IMR-90 (cell line): Measurements from ENCODE around the gene RNF223. TPM values are rescaled to one million over a fixed set of nuclear protein-coding genes. Genes with fewer than 3 reads are reported as not detected.

Experiments used
- ATAC-seq: fragments of 200-7000 bp; cut with Tn5 transposase; 2 replicates; pipeline ENCODE4 v1.9.1; 2020; ENCODE audit warnings: low read depth, mild to moderate bottlenecking, moderate library complexity
- BruUV-seq: library from RNA; stranded (reverse); fragments of 400-500 nt; replicated peaks from 2 replicates; lab custom pipeline; 2021; lab: Mats Ljungman, UMichigan
- CTCF ChIA-PET: fragments of 300-600 bp; formaldehyde crosslinking; extraction: SDS; loops from one replicate; lab custom pipeline; 2021; ENCODE audit warnings: antibody characterized with exemption; lab: Yijun Ruan, JAX
- POLR2A ChIA-PET: fragments of 300-600 bp; sonication (Branson Sonifier 250); formaldehyde crosslinking; loops from one replicate; lab custom pipeline; 2022; ENCODE audit warnings: antibody characterized with exemption; ENCODE audit not compliant: unreplicated experiment; lab: Charles Lee
- DNase-seq: peaks from one replicate; pipeline ENCODE4 v3.0.0; 2013
- H2AFZ ChIP-seq: replicated peaks from 2 replicates; pipeline ENCODE3; 2013; ENCODE audit warnings: low read length, mild to moderate bottlenecking; ENCODE audit not compliant: poor library complexity
- H2AK5ac ChIP-seq: 2 replicates; pipeline ENCODE4 v1.6.1; 2013; ENCODE audit warnings: low read depth, low read length, inconsistent platforms
- H2AK9ac ChIP-seq: replicated peaks from 2 replicates; pipeline ENCODE3; 2013; ENCODE audit warnings: mild to moderate bottlenecking, low read depth, low read length, moderate library complexity; ENCODE audit not compliant: poor library complexity
- H2BK120ac ChIP-seq: 2 replicates; pipeline ENCODE4 v1.6.1; 2013; ENCODE audit warnings: low read depth, low read length, inconsistent platforms
- H2BK15ac ChIP-seq: 3 replicates; pipeline ENCODE4 v1.6.1; 2013; ENCODE audit warnings: low read depth, low read length, inconsistent platforms
- H2BK20ac ChIP-seq: 2 replicates; pipeline ENCODE4 v1.6.1; 2013; ENCODE audit warnings: low read depth, mild to moderate bottlenecking, inconsistent platforms, low read length, moderate library complexity
- H2BK5ac ChIP-seq: 2 replicates; pipeline ENCODE4 v1.6.1; 2013; ENCODE audit warnings: mild to moderate bottlenecking, low read depth, low read length, inconsistent platforms; ENCODE audit not compliant: poor library complexity, severe bottlenecking
- H3K14ac ChIP-seq: replicated peaks from 2 replicates; pipeline ENCODE4 v1.6.1; 2013; ENCODE audit warnings: low read depth, low read length, inconsistent platforms
- H3K18ac ChIP-seq: 2 replicates; pipeline ENCODE4 v1.6.1; 2013; ENCODE audit warnings: low read depth, low read length, control low read depth
- H3K23ac ChIP-seq: 2 replicates; pipeline ENCODE4 v1.6.1; 2013; ENCODE audit warnings: low read depth, low read length, inconsistent platforms
- H3K27ac ChIP-seq: 2 replicates; pipeline ENCODE4 v1.5.1; 2013; ENCODE audit warnings: mild to moderate bottlenecking, control low read depth, low read length; ENCODE audit not compliant: insufficient read depth
- H3K27me3 ChIP-seq: 2 replicates; pipeline ENCODE4 v1.6.1; 2013; ENCODE audit warnings: low read length; ENCODE audit not compliant: control insufficient read depth, insufficient read depth
- H3K36me3 ChIP-seq: 2 replicates; pipeline ENCODE4 v1.6.1; 2013; ENCODE audit warnings: low read length, mixed read lengths; ENCODE audit not compliant: control insufficient read depth, insufficient read depth
- H3K4ac ChIP-seq: 2 replicates; pipeline ENCODE4 v1.6.1; 2013; ENCODE audit warnings: low read depth, low read length, inconsistent platforms
- H3K4me1 ChIP-seq: 2 replicates; pipeline ENCODE4 v1.6.1; 2013; ENCODE audit warnings: low read length, mixed read lengths; ENCODE audit not compliant: control insufficient read depth, insufficient read depth
- H3K4me2 ChIP-seq: 2 replicates; pipeline ENCODE4 v1.6.1; 2013; ENCODE audit warnings: low read depth, mild to moderate bottlenecking, control low read depth, low read length, moderate library complexity
- H3K4me3 ChIP-seq: 2 replicates; pipeline ENCODE4 v1.5.1; 2013; ENCODE audit warnings: low read depth, mild to moderate bottlenecking, control low read depth, low read length, moderate library complexity; ENCODE audit not compliant: insufficient read depth
- H3K56ac ChIP-seq: 2 replicates; pipeline ENCODE4 v1.6.1; 2013; ENCODE audit warnings: low read length, inconsistent platforms; ENCODE audit not compliant: insufficient read depth; ENCODE audit errors: extremely low read depth
- H3K79me1 ChIP-seq, 2 experiments: 2 replicates each; pipeline ENCODE4 v1.6.1; 2013; ENCODE audit warnings: low read length in 2 of 2, inconsistent platforms in 1 of 2, low read depth in 1 of 2
- H3K9ac ChIP-seq: 2 replicates; pipeline ENCODE4 v1.6.1; 2013; ENCODE audit warnings: low read depth, low read length, control low read depth
- H3K9me1 ChIP-seq: 2 replicates; pipeline ENCODE4 v1.6.1; 2013; ENCODE audit warnings: low read length, inconsistent platforms; ENCODE audit not compliant: insufficient read depth
- H3K9me3 ChIP-seq: 2 replicates; pipeline ENCODE4 v1.6.1; 2013; ENCODE audit warnings: low read length; ENCODE audit not compliant: control insufficient read depth, insufficient read depth
- H4K20me1 ChIP-seq: 2 replicates; pipeline ENCODE4 v1.6.1; 2013; ENCODE audit warnings: low read length, inconsistent platforms; ENCODE audit not compliant: insufficient read depth
- H4K5ac ChIP-seq: 2 replicates; pipeline ENCODE4 v1.6.1; 2013; ENCODE audit warnings: mild to moderate bottlenecking, low read depth, low read length, control low read depth
- H4K8ac ChIP-seq, 2 experiments: 2 replicates each; pipeline ENCODE4 v1.6.1; 2013; ENCODE audit warnings: low read depth in 2 of 2, low read length in 2 of 2, control low read depth in 1 of 2, inconsistent platforms in 1 of 2
- H4K91ac ChIP-seq: 2 replicates; pipeline ENCODE4 v1.6.1; 2013; ENCODE audit warnings: low read depth, low read length, inconsistent platforms; ENCODE audit not compliant: insufficient read depth
- BHLHE40 ChIP-seq: fragments of 150-350 bp; IDR thresholded peaks from 2 replicates; pipeline ENCODE4 v1.6.1; 2016; ENCODE audit warnings: mild to moderate bottlenecking, low read depth, low read length
- CEBPB ChIP-seq: IDR thresholded peaks from 2 replicates; pipeline ENCODE4 v1.6.1; 2012; ENCODE audit warnings: low read depth, low read length, improper control_type of control experiment
- CHD1 ChIP-seq: IDR thresholded peaks from 2 replicates; pipeline ENCODE4 v1.6.1; 2012; ENCODE audit warnings: low read depth, low read length, improper control_type of control experiment
- CTCF ChIP-seq: conservative IDR thresholded peaks from 2 replicates; pipeline ENCODE4 v1.5.1; 2012; ENCODE audit warnings: mild to moderate bottlenecking, low read depth, low read length, improper control_type of control experiment
- ELK1 ChIP-seq: fragments of 150-350 bp; IDR thresholded peaks from 2 replicates; pipeline ENCODE4 v1.6.1; 2016; ENCODE audit warnings: low read depth, mild to moderate bottlenecking, low read length, moderate library complexity, borderline replicate concordance
- FOS ChIP-seq: fragments of 150-350 bp; IDR thresholded peaks from 2 replicates; pipeline ENCODE4 v1.6.1; 2016; ENCODE audit warnings: low read depth, low read length
- MAFK ChIP-seq: IDR thresholded peaks from 2 replicates; pipeline ENCODE4 v1.6.1; 2012; ENCODE audit warnings: low read depth, low read length, improper control_type of control experiment
- MAZ ChIP-seq: IDR thresholded peaks from 2 replicates; pipeline ENCODE4 v1.6.1; 2012; ENCODE audit warnings: low read depth, mild to moderate bottlenecking, low read length, improper control_type of control experiment, moderate library complexity, borderline replicate concordance
- NFE2L2 ChIP-seq: fragments of 150-350 bp; IDR thresholded peaks from 2 replicates; pipeline ENCODE4 v1.6.1; 2016; ENCODE audit warnings: low read depth, mild to moderate bottlenecking, low read length
- POLR2A ChIP-seq: IDR thresholded peaks from 2 replicates; pipeline ENCODE4 v1.6.1; 2012; ENCODE audit warnings: mild to moderate bottlenecking, low read depth, low read length
- RAD21 ChIP-seq: IDR thresholded peaks from 2 replicates; pipeline ENCODE4 v1.6.1; 2012; ENCODE audit warnings: low read length, improper control_type of control experiment
- RFX5 ChIP-seq: IDR thresholded peaks from 2 replicates; pipeline ENCODE4 v1.8.0; 2012; ENCODE audit warnings: low read depth, mild to moderate bottlenecking, low read length, moderate library complexity
- SMC3 ChIP-seq: fragments of 150-350 bp; IDR thresholded peaks from 2 replicates; pipeline ENCODE4 v1.6.1; 2016; ENCODE audit warnings: low read depth, mild to moderate bottlenecking, antibody characterized with exemption, low read length, moderate library complexity
- USF2 ChIP-seq: fragments of 150-350 bp; IDR thresholded peaks from 2 replicates; pipeline ENCODE4 v1.6.1; 2017; ENCODE audit warnings: mild to moderate bottlenecking, antibody characterized with exemption, low read length, low read depth
- WGBS, 2 experiments: methylation state at CpG; one replicate each; pipeline versions ENCODE4 v1.1.5 to v1.1.7; 2013; ENCODE audit warnings: missing lambda C conversion rate in 2 of 2; ENCODE audit not compliant: insufficient read length in 1 of 2; ENCODE audit errors: extremely low coverage in 2 of 2; 5-methylcytosine and 5-hydroxymethylcytosine counted together
- dilution Hi-C: fragments of 300-500 bp; cut with HindIII; formaldehyde crosslinking; loops from one replicate; pipeline ENCODE4 v1.14.3; 2018; ENCODE audit warnings: low sequenced_read_pairs; ENCODE audit not compliant: unreplicated experiment
- in situ Hi-C: fragments of 300-500 bp; cut with MboI; formaldehyde crosslinking; loops from 3 replicates; pipeline ENCODE4 v1.14.3; 2019; ENCODE audit warnings: low sequenced_read_pairs, inconsistent platforms, mixed read lengths
- intact Hi-C: fragments of 100-400 bp; cut with micrococcal nuclease; formaldehyde crosslinking; loops from 2 replicates; pipeline ENCODE4 v1.10.0; 2022
- polyA plus RNA-seq, 3 experiments: library from polyadenylated mRNA; depleted of rRNA; stranded (reverse); fragments of >200 nt; gene quantifications; 2 replicates each; pipeline ENCODE4 v1.2.3, GENCODE V29; 2012; ENCODE audit warnings: low replicate concordance in 1 of 3
- total RNA-seq: library from RNA; depleted of rRNA; stranded (reverse); fragments of >200 nt; gene quantifications from 2 replicates; pipeline ENCODE4 v1.2.3, GENCODE V29; 2012

The RNF223 gene
- total and polyA plus RNA-seq, 2 of the 4 experiments (the other 2 are of a cell fraction) = not detected

GRCh38 chr1:1118011-1118875 lies 44.1 kb upstream of the RNF223 start:
- intact Hi-C loops = loop anchor here (5.0 kb wide), 1 partner anchor 86 kb away; no protein-coding TSS in a partner anchor
- Histone ChIP-seq H3K36me3 (0 out of 2 replicates have a peak, but pooled peaks cover 1% of the 10 kb centered on the region), H3K9ac (no peak overlapping the region), H4K5ac (no peak overlapping the region), H3K9me1 (peaks cover under 1% of the 10 kb centered on the region; the same call in 1 of the 2 replicates), H2BK20ac (no peak overlapping the region), H2AK5ac (0 out of 2 replicates have a peak overlapping the region, but pooled peaks have one; percentile 28), H4K91ac (no peak overlapping the region), H3K14ac (no peak overlapping the region), H4K20me1 (no peaks in the 10 kb centered on the region), H3K56ac (no peak overlapping the region), H2BK5ac (no peak overlapping the region), H2BK15ac (no peak overlapping the region), H2AK9ac (no peak overlapping the region), H3K4me2 (no peak overlapping the region), H2BK120ac (no peak overlapping the region), H4K8ac (no peak overlapping the region), H3K4me1 (0 out of 2 replicates have a peak, but pooled peaks cover 1% of the 10 kb centered on the region), H3K79me1 (peaks cover 6 to 15% of the 10 kb centered on the region in 2 experiments), H3K27ac (no peak overlapping the region), H3K18ac (no peak overlapping the region), H2AFZ (peak overlapping the region; percentile 43), H3K23ac (no peak overlapping the region), H3K27me3 (no peaks in the 10 kb centered on the region; the same call in 1 of the 2 replicates), H3K9me3 (peaks cover 3% of the 10 kb centered on the region; the same call in 1 of the 2 replicates), H3K4me3 (no peak overlapping the region), H3K4ac (no peak overlapping the region)
- DNase-seq (no peak), ATAC-seq (no peak)
- CTCF ChIA-PET = no interaction called here
- POLR2A ChIA-PET = no interaction called here
- no TSS peak for BruUV-seq
- 73% methylated on average over 15 of the region's 33 CpGs; no CpG with 5 or more reads in 1 of the 2 experiments for WGBS, 2 experiments
- in situ Hi-C loops = no loop called here
- dilution Hi-C loops = no loop called here
- TF ChIP-seq RAD21 = no peak
- no peak for TF ChIP-seq POLR2A
- no peak for TF ChIP-seq RFX5
- TF ChIP-seq NFE2L2 = no peak
- no peak for TF ChIP-seq MAZ
- TF ChIP-seq BHLHE40 = no peak
- TF ChIP-seq CHD1 = no peak
- no peak for TF ChIP-seq CTCF
- TF ChIP-seq ELK1 = no peak
- TF ChIP-seq FOS = no peak
- no peak for TF ChIP-seq CEBPB
- no peak for TF ChIP-seq MAFK
- no peak for TF ChIP-seq SMC3
- no peak for TF ChIP-seq USF2
